GM23338 (cell line): ENCODE measurements around the gene HACD1. TPM values are rescaled to one million over a fixed set of nuclear protein-coding genes. Genes with fewer than 3 reads are reported as not detected.

Source experiments
- ATAC-seq: fragments of 200-7000 bp; cut with Tn5 transposase; 3 replicates; pipeline ENCODE4 v1.9.1; 2020
- DNase-seq: peaks from one replicate; pipeline ENCODE4 v3.0.0-alpha.2; 2015; ENCODE audit warnings: low spot score
- H2AFZ ChIP-seq: fragments of 200-600 bp; sonication (generic); 2 replicates; pipeline ENCODE4 v1.8.0; 2016; ENCODE audit warnings: antibody characterized with exemption, mild to moderate bottlenecking, moderate library complexity
- H3F3A ChIP-seq: fragments of 200-600 bp; sonication (generic); replicated peaks from 2 replicates; pipeline ENCODE4 v1.8.0; 2017; ENCODE audit warnings: antibody characterized with exemption, mixed run types, low read depth
- H3K27ac ChIP-seq: fragments of 200-600 bp; sonication (generic); 2 replicates; pipeline ENCODE4 v1.6.1; 2016; ENCODE audit warnings: low read depth
- H3K27me3 ChIP-seq: fragments of 200-600 bp; sonication (generic); 2 replicates; pipeline ENCODE4 v1.8.0; 2016; ENCODE audit warnings: mild to moderate bottlenecking, mixed run types, moderate library complexity; ENCODE audit not compliant: insufficient read depth
- H3K36me3 ChIP-seq: fragments of 200-600 bp; sonication (generic); 2 replicates; pipeline ENCODE4 v1.8.0; 2016; ENCODE audit warnings: mild to moderate bottlenecking; ENCODE audit not compliant: insufficient read depth
- H3K4me1 ChIP-seq: fragments of 200-600 bp; sonication (generic); 2 replicates; pipeline ENCODE4 v1.8.0; 2016; ENCODE audit warnings: mild to moderate bottlenecking, moderate library complexity; ENCODE audit not compliant: insufficient read depth
- H3K4me2 ChIP-seq: fragments of 200-600 bp; sonication (generic); 2 replicates; pipeline ENCODE4 v1.7.1; 2017; ENCODE audit warnings: mixed run types
- H3K4me3 ChIP-seq: fragments of 200-600 bp; sonication (generic); 2 replicates; pipeline ENCODE4 v1.6.1; 2016; ENCODE audit warnings: mixed run types
- H3K79me2 ChIP-seq: fragments of 200-600 bp; sonication (generic); replicated peaks from 2 replicates; pipeline ENCODE4 v1.8.0; 2017; ENCODE audit warnings: mild to moderate bottlenecking; ENCODE audit not compliant: insufficient read depth
- H3K9me2 ChIP-seq: fragments of 200-600 bp; sonication (generic); 2 replicates; pipeline ENCODE4 v1.8.0; 2017; ENCODE audit not compliant: insufficient read depth
- H4K20me1 ChIP-seq: fragments of 200-600 bp; sonication (generic); replicated peaks from 2 replicates; pipeline ENCODE4 v1.8.0; 2017; ENCODE audit warnings: mild to moderate bottlenecking; ENCODE audit not compliant: insufficient read depth
- H3K27ac Mint-ChIP-seq: 2 replicates; pipeline ENCODE4 v1.8.0; 2020; ENCODE audit warnings: inconsistent platforms, mild to moderate bottlenecking, moderate library complexity, mixed read lengths
- H3K27me3 Mint-ChIP-seq: 3 replicates; pipeline ENCODE4 v1.8.0; 2022; ENCODE audit warnings: low read depth, mild to moderate bottlenecking, moderate library complexity, mixed read lengths, inconsistent platforms; ENCODE audit not compliant: insufficient read depth, poor library complexity
- H3K36me3 Mint-ChIP-seq: 3 replicates; pipeline ENCODE4 v1.8.0; 2021; ENCODE audit warnings: low read depth, mild to moderate bottlenecking, inconsistent platforms, moderate library complexity, mixed read lengths
- H3K4me1 Mint-ChIP-seq: 3 replicates; pipeline ENCODE4 v1.8.0; 2020; ENCODE audit warnings: mild to moderate bottlenecking, inconsistent platforms, mixed read lengths
- H3K4me3 Mint-ChIP-seq: 3 replicates; pipeline ENCODE4 v1.8.0; 2021; ENCODE audit warnings: moderate library complexity, mild to moderate bottlenecking, inconsistent platforms, mixed read lengths
- H3K9me3 Mint-ChIP-seq: 3 replicates; pipeline ENCODE4 v1.8.0; 2020; ENCODE audit warnings: moderate library complexity, mild to moderate bottlenecking, inconsistent platforms, mixed read lengths
- CREB1 ChIP-seq: fragments of 250-450 bp; sonication (Bioruptor Pico); IDR thresholded peaks from 2 replicates; pipeline ENCODE4 v1.5.0; 2020; ENCODE audit warnings: low read depth, mild to moderate bottlenecking, moderate library complexity
- EZH2 ChIP-seq: fragments of 200-600 bp; sonication (generic); IDR thresholded peaks from one replicate; pipeline ENCODE4 v1.8.0; 2017; ENCODE audit warnings: antibody characterized with exemption, mild to moderate bottlenecking, low read depth; ENCODE audit not compliant: unreplicated experiment
- JUNB ChIP-seq: IDR thresholded peaks from one replicate; pipeline ENCODE4 v1.6.1; 2016; ENCODE audit warnings: antibody characterized with exemption; ENCODE audit not compliant: unreplicated experiment
- NANOG ChIP-seq: IDR thresholded peaks from 2 replicates; pipeline ENCODE4 v1.6.1; 2016; ENCODE audit warnings: antibody characterized with exemption, borderline replicate concordance
- POLR2AphosphoS5 ChIP-seq: IDR thresholded peaks from 2 replicates; pipeline ENCODE4 v1.6.1; 2016; ENCODE audit warnings: antibody characterized with exemption, low read depth
- STAT1 ChIP-seq: IDR thresholded peaks from one replicate; pipeline ENCODE4 v1.6.1; 2016; ENCODE audit warnings: antibody characterized with exemption; ENCODE audit not compliant: unreplicated experiment
- ZNF114 ChIP-seq: fragments of 250-450 bp; sonication (Bioruptor Pico); IDR thresholded peaks from 2 replicates; pipeline ENCODE4 v1.5.0; 2020; ENCODE audit warnings: mild to moderate bottlenecking, moderate library complexity
- ZNF331 ChIP-seq: fragments of 250-450 bp; sonication (Bioruptor Pico); IDR thresholded peaks from 2 replicates; pipeline ENCODE4 v1.5.0; 2020; ENCODE audit warnings: low read depth, mild to moderate bottlenecking, moderate library complexity
- polyA plus RNA-seq: library from polyadenylated mRNA; unstranded; fragments of >200 nt; fragmentation: Nextera tagmentation; extraction: Ambion mirVana; gene quantifications from 2 replicates; pipeline ENCODE4 v1.2.1, GENCODE V29; 2016
- total RNA-seq: library from RNA; depleted of rRNA; stranded (reverse); fragments of >200 nt; shearing (Covaris generic); gene quantifications from 2 replicates; pipeline ENCODE4 v1.2.3, GENCODE V29; 2014
- TF ChIP-seq, protein P1 (sequence below): IDR thresholded peaks from one replicate; pipeline ENCODE4 v1.6.1; 2018; ENCODE audit warnings: antibody characterized with exemption; ENCODE audit not compliant: unreplicated experiment
- TF ChIP-seq, protein P2 (sequence below): fragments of 250-450 bp; sonication (Bioruptor Pico); IDR thresholded peaks from 2 replicates; pipeline ENCODE4 v1.5.0; 2020; ENCODE audit warnings: mild to moderate bottlenecking, moderate library complexity
- TF ChIP-seq, protein P3 (sequence below), 2 experiments: fragments of 200-600 bp in 1 of 2; sonication (generic) in 1 of 2; conservative IDR thresholded peaks; 2 replicates each; pipeline versions ENCODE4 v1.5.1 to v1.6.1; 2016 to 2017; ENCODE audit warnings: antibody characterized with exemption in 2 of 2, low read depth in 2 of 2, mild to moderate bottlenecking in 2 of 2, moderate library complexity in 1 of 2
- TF ChIP-seq, protein P4 (sequence below): IDR thresholded peaks from 2 replicates; pipeline ENCODE4 v1.6.1; 2016; ENCODE audit warnings: antibody characterized with exemption

Gene HACD1
- total and polyA plus RNA-seq, 2 experiments from 2014 or later = 32.2 to 66.2 TPM

DNA sequence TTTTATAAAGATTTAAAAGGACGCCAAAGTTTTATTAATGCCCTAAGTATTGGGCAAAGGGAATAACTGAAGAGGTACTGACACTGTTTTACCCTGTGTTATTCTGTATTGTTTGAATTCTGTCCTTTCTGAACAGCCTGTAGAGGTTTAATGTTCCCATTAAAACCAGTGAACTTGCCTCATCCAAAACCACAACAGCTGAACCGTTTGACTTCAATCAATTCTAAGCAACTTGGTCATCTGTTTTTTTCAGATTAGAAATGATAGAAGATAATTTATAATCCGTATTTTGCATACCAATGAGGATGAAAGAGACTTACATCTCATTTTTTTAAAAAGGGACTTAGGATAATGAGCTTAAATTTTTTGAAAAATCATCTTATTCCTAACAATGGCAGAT, 40.4 kb downstream of the HACD1 start:
- H2AFZ ChIP-seq = no peak overlapping the region

More for the DNA sequence above, 40.4 kb downstream of the HACD1 start:
- Mint-ChIP-seq H3K27me3 (peaks cover 2% of the 10 kb centered on the region), H3K4me3 (no peak overlapping the region), H3K27ac (no peak overlapping the region), H3K4me1 (no peaks in the 10 kb centered on the region), H3K9me3 (no peaks in the 10 kb centered on the region), H3K36me3 (no peaks in the 10 kb centered on the region)
- H3K4me2 ChIP-seq = no peak overlapping the region
- H3K9me2 ChIP-seq = no peaks in the 10 kb centered on the region
- H4K20me1 ChIP-seq = no peaks in the 10 kb centered on the region
- no peak overlapping the region for H3K27ac ChIP-seq
- no peaks in the 10 kb centered on the region for H3K27me3 ChIP-seq
- H3K79me2 ChIP-seq = no peaks in the 10 kb centered on the region
- H3K4me1 ChIP-seq = no peaks in the 10 kb centered on the region
- ATAC-seq (no peak), DNase-seq (no peak)
- TF ChIP-seq ZNF331 (CRISPR knock-in tag) (no peak), POLR2AphosphoS5 (no peak), EZH2 (no peak), JUNB (no peak), CREB1 (CRISPR knock-in tag) (no peak), ZNF114 (no peak), NANOG (no peak), STAT1 (no peak)
- TF ChIP-seq, protein P1, sequence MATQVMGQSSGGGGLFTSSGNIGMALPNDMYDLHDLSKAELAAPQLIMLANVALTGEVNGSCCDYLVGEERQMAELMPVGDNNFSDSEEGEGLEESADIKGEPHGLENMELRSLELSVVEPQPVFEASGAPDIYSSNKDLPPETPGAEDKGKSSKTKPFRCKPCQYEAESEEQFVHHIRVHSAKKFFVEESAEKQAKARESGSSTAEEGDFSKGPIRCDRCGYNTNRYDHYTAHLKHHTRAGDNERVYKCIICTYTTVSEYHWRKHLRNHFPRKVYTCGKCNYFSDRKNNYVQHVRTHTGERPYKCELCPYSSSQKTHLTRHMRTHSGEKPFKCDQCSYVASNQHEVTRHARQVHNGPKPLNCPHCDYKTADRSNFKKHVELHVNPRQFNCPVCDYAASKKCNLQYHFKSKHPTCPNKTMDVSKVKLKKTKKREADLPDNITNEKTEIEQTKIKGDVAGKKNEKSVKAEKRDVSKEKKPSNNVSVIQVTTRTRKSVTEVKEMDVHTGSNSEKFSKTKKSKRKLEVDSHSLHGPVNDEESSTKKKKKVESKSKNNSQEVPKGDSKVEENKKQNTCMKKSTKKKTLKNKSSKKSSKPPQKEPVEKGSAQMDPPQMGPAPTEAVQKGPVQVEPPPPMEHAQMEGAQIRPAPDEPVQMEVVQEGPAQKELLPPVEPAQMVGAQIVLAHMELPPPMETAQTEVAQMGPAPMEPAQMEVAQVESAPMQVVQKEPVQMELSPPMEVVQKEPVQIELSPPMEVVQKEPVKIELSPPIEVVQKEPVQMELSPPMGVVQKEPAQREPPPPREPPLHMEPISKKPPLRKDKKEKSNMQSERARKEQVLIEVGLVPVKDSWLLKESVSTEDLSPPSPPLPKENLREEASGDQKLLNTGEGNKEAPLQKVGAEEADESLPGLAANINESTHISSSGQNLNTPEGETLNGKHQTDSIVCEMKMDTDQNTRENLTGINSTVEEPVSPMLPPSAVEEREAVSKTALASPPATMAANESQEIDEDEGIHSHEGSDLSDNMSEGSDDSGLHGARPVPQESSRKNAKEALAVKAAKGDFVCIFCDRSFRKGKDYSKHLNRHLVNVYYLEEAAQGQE = no peak
- TF ChIP-seq, protein P2, sequence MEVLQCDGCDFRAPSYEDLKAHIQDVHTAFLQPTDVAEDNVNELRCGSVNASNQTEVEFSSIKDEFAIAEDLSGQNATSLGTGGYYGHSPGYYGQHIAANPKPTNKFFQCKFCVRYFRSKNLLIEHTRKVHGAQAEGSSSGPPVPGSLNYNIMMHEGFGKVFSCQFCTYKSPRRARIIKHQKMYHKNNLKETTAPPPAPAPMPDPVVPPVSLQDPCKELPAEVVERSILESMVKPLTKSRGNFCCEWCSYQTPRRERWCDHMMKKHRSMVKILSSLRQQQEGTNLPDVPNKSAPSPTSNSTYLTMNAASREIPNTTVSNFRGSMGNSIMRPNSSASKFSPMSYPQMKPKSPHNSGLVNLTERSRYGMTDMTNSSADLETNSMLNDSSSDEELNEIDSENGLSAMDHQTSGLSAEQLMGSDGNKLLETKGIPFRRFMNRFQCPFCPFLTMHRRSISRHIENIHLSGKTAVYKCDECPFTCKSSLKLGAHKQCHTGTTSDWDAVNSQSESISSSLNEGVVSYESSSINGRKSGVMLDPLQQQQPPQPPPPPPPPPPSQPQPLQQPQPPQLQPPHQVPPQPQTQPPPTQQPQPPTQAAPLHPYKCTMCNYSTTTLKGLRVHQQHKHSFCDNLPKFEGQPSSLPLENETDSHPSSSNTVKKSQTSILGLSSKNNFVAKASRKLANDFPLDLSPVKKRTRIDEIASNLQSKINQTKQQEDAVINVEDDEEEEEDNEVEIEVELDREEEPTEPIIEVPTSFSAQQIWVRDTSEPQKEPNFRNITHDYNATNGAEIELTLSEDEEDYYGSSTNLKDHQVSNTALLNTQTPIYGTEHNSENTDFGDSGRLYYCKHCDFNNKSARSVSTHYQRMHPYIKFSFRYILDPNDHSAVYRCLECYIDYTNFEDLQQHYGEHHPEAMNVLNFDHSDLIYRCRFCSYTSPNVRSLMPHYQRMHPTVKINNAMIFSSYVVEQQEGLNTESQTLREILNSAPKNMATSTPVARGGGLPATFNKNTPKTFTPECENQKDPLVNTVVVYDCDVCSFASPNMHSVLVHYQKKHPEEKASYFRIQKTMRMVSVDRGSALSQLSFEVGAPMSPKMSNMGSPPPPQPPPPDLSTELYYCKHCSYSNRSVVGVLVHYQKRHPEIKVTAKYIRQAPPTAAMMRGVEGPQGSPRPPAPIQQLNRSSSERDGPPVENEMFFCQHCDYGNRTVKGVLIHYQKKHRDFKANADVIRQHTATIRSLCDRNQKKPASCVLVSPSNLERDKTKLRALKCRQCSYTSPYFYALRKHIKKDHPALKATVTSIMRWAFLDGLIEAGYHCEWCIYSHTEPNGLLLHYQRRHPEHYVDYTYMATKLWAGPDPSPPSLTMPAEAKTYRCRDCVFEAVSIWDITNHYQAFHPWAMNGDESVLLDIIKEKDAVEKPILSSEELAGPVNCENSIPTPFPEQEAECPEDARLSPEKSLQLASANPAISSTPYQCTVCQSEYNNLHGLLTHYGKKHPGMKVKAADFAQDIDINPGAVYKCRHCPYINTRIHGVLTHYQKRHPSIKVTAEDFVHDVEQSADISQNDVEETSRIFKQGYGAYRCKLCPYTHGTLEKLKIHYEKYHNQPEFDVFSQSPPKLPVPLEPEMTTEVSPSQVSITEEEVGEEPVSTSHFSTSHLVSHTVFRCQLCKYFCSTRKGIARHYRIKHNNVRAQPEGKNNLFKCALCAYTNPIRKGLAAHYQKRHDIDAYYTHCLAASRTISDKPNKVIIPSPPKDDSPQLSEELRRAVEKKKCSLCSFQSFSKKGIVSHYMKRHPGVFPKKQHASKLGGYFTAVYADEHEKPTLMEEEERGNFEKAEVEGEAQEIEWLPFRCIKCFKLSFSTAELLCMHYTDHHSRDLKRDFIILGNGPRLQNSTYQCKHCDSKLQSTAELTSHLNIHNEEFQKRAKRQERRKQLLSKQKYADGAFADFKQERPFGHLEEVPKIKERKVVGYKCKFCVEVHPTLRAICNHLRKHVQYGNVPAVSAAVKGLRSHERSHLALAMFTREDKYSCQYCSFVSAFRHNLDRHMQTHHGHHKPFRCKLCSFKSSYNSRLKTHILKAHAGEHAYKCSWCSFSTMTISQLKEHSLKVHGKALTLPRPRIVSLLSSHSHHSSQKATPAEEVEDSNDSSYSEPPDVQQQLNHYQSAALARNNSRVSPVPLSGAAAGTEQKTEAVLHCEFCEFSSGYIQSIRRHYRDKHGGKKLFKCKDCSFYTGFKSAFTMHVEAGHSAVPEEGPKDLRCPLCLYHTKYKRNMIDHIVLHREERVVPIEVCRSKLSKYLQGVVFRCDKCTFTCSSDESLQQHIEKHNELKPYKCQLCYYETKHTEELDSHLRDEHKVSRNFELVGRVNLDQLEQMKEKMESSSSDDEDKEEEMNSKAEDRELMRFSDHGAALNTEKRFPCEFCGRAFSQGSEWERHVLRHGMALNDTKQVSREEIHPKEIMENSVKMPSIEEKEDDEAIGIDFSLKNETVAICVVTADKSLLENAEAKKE (CRISPR knock-in tag) = no peak
- TF ChIP-seq, protein P3, sequence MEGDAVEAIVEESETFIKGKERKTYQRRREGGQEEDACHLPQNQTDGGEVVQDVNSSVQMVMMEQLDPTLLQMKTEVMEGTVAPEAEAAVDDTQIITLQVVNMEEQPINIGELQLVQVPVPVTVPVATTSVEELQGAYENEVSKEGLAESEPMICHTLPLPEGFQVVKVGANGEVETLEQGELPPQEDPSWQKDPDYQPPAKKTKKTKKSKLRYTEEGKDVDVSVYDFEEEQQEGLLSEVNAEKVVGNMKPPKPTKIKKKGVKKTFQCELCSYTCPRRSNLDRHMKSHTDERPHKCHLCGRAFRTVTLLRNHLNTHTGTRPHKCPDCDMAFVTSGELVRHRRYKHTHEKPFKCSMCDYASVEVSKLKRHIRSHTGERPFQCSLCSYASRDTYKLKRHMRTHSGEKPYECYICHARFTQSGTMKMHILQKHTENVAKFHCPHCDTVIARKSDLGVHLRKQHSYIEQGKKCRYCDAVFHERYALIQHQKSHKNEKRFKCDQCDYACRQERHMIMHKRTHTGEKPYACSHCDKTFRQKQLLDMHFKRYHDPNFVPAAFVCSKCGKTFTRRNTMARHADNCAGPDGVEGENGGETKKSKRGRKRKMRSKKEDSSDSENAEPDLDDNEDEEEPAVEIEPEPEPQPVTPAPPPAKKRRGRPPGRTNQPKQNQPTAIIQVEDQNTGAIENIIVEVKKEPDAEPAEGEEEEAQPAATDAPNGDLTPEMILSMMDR (conservative IDR thresholded peaks at IDR 0.05; ENCODE audit: low read depth in 2 of 2) = no peak
- TF ChIP-seq, protein P4, sequence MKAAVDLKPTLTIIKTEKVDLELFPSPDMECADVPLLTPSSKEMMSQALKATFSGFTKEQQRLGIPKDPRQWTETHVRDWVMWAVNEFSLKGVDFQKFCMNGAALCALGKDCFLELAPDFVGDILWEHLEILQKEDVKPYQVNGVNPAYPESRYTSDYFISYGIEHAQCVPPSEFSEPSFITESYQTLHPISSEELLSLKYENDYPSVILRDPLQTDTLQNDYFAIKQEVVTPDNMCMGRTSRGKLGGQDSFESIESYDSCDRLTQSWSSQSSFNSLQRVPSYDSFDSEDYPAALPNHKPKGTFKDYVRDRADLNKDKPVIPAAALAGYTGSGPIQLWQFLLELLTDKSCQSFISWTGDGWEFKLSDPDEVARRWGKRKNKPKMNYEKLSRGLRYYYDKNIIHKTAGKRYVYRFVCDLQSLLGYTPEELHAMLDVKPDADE = no peak
- H3K4me3 ChIP-seq = no peak overlapping the region
- H3K36me3 ChIP-seq = no peaks in the 10 kb centered on the region
- no peaks in the 10 kb centered on the region for H3F3A ChIP-seq
